ENCODE measurements around the gene EFCAB14. TPM values are rescaled to one million over a fixed set of nuclear protein-coding genes. Genes with fewer than 3 reads are reported as not detected.

Gene EFCAB14
- total and polyA plus RNA-seq, 2 experiments from 2014 or later = 23.3 to 49.0 TPM

DNA sequence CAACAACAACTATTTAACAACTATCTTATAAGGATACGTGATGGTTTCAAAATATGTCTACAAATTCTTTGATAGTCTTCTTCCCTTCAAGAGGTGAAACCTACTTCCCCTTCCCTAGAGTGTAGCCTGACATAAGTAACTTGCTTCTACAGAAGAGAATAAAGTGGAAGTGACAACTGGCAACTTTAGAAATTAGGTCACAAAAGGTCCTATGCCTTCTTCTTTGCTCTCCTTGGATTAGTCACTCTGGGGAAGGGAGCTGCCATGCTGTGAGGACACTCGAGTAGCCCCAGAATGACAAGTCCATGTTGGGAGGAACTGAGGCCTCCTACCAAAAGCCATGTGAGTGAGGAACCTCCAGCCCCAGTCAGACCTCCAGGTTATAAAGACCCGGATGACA is 19.2 kb downstream of the EFCAB14 start:
- no peaks in the 10 kb centered on the region for H3K9me2 ChIP-seq (ENCODE audit: insufficient read depth)
- Mint-ChIP-seq H3K9me3 (no peaks in the 10 kb centered on the region), H3K27ac (no peak overlapping the region), H3K36me3 (ENCODE audit: low read depth) (peaks cover 31% of the 10 kb centered on the region), H3K27me3 (ENCODE audit: insufficient read depth, low read depth, poor library complexity) (no peaks in the 10 kb centered on the region), H3K4me1 (no peaks in the 10 kb centered on the region), H3K4me3 (no peak overlapping the region)
- H3K4me3 ChIP-seq = no peak overlapping the region
- H4K20me1 ChIP-seq (replicated peaks; ENCODE audit: insufficient read depth) = peaks cover 20% of the 10 kb centered on the region
- TF ChIP-seq ZNF331 (CRISPR knock-in tag; IDR thresholded peaks at IDR 0.05; ENCODE audit: low read depth) = no peak
- H3K27ac ChIP-seq (ENCODE audit: low read depth) = no peak overlapping the region
- no peaks in the 10 kb centered on the region for H3K27me3 ChIP-seq (ENCODE audit: insufficient read depth)
- H2AFZ ChIP-seq = no peak overlapping the region
- no peak for ATAC-seq
- no peaks in the 10 kb centered on the region for H3F3A ChIP-seq (replicated peaks; ENCODE audit: low read depth)
- peaks cover 25% of the 10 kb centered on the region for H3K36me3 ChIP-seq (ENCODE audit: insufficient read depth)
- DNase-seq (ENCODE audit: low spot score) = no peak
- H3K4me2 ChIP-seq = no peak overlapping the region
- H3K4me1 ChIP-seq (ENCODE audit: insufficient read depth) = no peaks in the 10 kb centered on the region
- peaks cover 11% of the 10 kb centered on the region for H3K79me2 ChIP-seq (replicated peaks; ENCODE audit: insufficient read depth)

DNA sequence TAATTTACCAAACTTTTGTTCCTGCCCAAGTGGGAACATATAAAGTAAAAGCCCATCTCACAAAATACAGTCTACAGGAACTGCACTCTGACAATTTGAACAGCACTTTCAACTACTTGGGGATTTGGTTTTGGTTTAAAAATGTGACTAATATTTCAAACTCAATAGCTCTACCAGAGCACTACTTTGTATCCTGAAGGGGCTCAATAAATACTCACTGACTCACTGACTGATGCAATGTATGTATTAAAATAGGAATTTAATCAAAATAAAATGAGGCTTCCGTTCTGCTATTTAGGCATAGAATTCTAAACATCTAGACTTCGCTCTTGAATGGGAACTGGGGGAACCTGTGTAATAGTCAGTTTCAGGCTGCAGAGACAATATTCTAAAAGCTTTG is 21.9 kb downstream of the EFCAB14 start:
- no peak for DNase-seq (ENCODE audit: low spot score)
- H3K9me2 ChIP-seq (ENCODE audit: insufficient read depth) = no peaks in the 10 kb centered on the region
- H3K79me2 ChIP-seq (replicated peaks; ENCODE audit: insufficient read depth) = peaks cover 11% of the 10 kb centered on the region
- ATAC-seq = no peak
- Mint-ChIP-seq H3K4me1 (no peaks in the 10 kb centered on the region), H3K27me3 (ENCODE audit: insufficient read depth, low read depth, poor library complexity) (no peaks in the 10 kb centered on the region), H3K27ac (peak overlapping the region; percentile 7; the same call in 1 of the 2 replicates), H3K9me3 (no peaks in the 10 kb centered on the region), H3K4me3 (no peak overlapping the region), H3K36me3 (ENCODE audit: low read depth) (peaks cover 24% of the 10 kb centered on the region)
- H2AFZ ChIP-seq = no peak overlapping the region
- H3K36me3 ChIP-seq (ENCODE audit: insufficient read depth) = peaks cover 21% of the 10 kb centered on the region
- H3K27me3 ChIP-seq (ENCODE audit: insufficient read depth) = no peaks in the 10 kb centered on the region
- H3K4me2 ChIP-seq = no peak overlapping the region
- H3K4me3 ChIP-seq = no peak overlapping the region
- no peaks in the 10 kb centered on the region for H3F3A ChIP-seq (replicated peaks; ENCODE audit: low read depth)
- H3K4me1 ChIP-seq (ENCODE audit: insufficient read depth) = no peaks in the 10 kb centered on the region
- no peak overlapping the region for H3K27ac ChIP-seq (ENCODE audit: low read depth)
- H4K20me1 ChIP-seq (replicated peaks; ENCODE audit: insufficient read depth) = peaks cover 12% of the 10 kb centered on the region
- no peak for TF ChIP-seq JUNB (IDR thresholded peaks at IDR 0.05; ENCODE audit: unreplicated experiment)
- TF ChIP-seq, protein P1, sequence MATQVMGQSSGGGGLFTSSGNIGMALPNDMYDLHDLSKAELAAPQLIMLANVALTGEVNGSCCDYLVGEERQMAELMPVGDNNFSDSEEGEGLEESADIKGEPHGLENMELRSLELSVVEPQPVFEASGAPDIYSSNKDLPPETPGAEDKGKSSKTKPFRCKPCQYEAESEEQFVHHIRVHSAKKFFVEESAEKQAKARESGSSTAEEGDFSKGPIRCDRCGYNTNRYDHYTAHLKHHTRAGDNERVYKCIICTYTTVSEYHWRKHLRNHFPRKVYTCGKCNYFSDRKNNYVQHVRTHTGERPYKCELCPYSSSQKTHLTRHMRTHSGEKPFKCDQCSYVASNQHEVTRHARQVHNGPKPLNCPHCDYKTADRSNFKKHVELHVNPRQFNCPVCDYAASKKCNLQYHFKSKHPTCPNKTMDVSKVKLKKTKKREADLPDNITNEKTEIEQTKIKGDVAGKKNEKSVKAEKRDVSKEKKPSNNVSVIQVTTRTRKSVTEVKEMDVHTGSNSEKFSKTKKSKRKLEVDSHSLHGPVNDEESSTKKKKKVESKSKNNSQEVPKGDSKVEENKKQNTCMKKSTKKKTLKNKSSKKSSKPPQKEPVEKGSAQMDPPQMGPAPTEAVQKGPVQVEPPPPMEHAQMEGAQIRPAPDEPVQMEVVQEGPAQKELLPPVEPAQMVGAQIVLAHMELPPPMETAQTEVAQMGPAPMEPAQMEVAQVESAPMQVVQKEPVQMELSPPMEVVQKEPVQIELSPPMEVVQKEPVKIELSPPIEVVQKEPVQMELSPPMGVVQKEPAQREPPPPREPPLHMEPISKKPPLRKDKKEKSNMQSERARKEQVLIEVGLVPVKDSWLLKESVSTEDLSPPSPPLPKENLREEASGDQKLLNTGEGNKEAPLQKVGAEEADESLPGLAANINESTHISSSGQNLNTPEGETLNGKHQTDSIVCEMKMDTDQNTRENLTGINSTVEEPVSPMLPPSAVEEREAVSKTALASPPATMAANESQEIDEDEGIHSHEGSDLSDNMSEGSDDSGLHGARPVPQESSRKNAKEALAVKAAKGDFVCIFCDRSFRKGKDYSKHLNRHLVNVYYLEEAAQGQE (IDR thresholded peaks at IDR 0.05; ENCODE audit: unreplicated experiment) = no peak
- TF ChIP-seq STAT1 (IDR thresholded peaks at IDR 0.05; ENCODE audit: unreplicated experiment) = no peak
- TF ChIP-seq, protein P2, sequence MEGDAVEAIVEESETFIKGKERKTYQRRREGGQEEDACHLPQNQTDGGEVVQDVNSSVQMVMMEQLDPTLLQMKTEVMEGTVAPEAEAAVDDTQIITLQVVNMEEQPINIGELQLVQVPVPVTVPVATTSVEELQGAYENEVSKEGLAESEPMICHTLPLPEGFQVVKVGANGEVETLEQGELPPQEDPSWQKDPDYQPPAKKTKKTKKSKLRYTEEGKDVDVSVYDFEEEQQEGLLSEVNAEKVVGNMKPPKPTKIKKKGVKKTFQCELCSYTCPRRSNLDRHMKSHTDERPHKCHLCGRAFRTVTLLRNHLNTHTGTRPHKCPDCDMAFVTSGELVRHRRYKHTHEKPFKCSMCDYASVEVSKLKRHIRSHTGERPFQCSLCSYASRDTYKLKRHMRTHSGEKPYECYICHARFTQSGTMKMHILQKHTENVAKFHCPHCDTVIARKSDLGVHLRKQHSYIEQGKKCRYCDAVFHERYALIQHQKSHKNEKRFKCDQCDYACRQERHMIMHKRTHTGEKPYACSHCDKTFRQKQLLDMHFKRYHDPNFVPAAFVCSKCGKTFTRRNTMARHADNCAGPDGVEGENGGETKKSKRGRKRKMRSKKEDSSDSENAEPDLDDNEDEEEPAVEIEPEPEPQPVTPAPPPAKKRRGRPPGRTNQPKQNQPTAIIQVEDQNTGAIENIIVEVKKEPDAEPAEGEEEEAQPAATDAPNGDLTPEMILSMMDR (conservative IDR thresholded peaks at IDR 0.05; ENCODE audit: low read depth in 2 of 2) = no peak
- no peak for TF ChIP-seq ZNF114 (CRISPR knock-in tag; IDR thresholded peaks at IDR 0.05)
- no peak for TF ChIP-seq ZNF462 (CRISPR knock-in tag; IDR thresholded peaks at IDR 0.05)
- TF ChIP-seq EZH2phosphoT487 (IDR thresholded peaks at IDR 0.05; ENCODE audit: unreplicated experiment) = no peak
- no peak for TF ChIP-seq POLR2AphosphoS5 (IDR thresholded peaks at IDR 0.05; ENCODE audit: low read depth)
- no peak for TF ChIP-seq CREB1 (CRISPR knock-in tag; IDR thresholded peaks at IDR 0.05; ENCODE audit: low read depth)
- TF ChIP-seq EZH2 (IDR thresholded peaks at IDR 0.05; ENCODE audit: low read depth, unreplicated experiment) = no peak
- TF ChIP-seq ZNF331 (CRISPR knock-in tag; IDR thresholded peaks at IDR 0.05; ENCODE audit: low read depth) = no peak
- TF ChIP-seq NANOG (IDR thresholded peaks at IDR 0.05; ENCODE audit: borderline replicate concordance) = no peak
